Activated CD4-positive, alpha-beta T cell treated with anti-CD3 and anti-CD28 coated beads, Interleukin-2, Interleukin-4, amounts not matched to agents 100 ng/mL and 50 ng/mL, durations not matched to agents 16 hours and 8 hours (primary cell): ENCODE results near the gene MT1HL1.

Experiments
- DNase-seq: peaks from one replicate; pipeline ENCODE4 v3.0.0-alpha.2; 2020; ENCODE audit warnings: low spot score

MT1HL1 gene

GRCh38 chr1:237004116-237004515 is at the start of gene MT1HL1:
Gene MT1HL1 (minus strand): TSS chr1:237004441. CDS start chr1:237004372, 69 bp downstream.
- DNase-seq, result no peak

GRCh38 chr1:237050915-237051314 is 46.7 kb upstream of the MT1HL1 start:
- no peak for DNase-seq

GRCh38 chr1:237050185-237050584 is 45.9 kb upstream of the MT1HL1 start:
- DNase-seq, result no peak

- no peak for DNase-seq
Measured at GRCh38 chr1:237048803-237049202, 44.6 kb upstream of the MT1HL1 start.

- DNase-seq, result peak; percentile 6
Measured at GRCh38 chr1:237045278-237046016, 41.2 kb upstream of the MT1HL1 start.

- no peak for DNase-seq
Measured at GRCh38 chr1:237043846-237044636, 39.8 kb upstream of the MT1HL1 start.

GRCh38 chr1:237042892-237043576 is 38.8 kb upstream of the MT1HL1 start:
- DNase-seq, result no peak

- DNase-seq, result no peak
Measured at GRCh38 chr1:237042526-237042891, 38.3 kb upstream of the MT1HL1 start.

- peak; percentile 11 for DNase-seq
Measured at GRCh38 chr1:237041795-237042525, 37.7 kb upstream of the MT1HL1 start, which contains the start of gene RYR2. Gene RYR2 (plus strand): TSS chr1:237042184. CDS start chr1:237042522, 338 bp downstream.

GRCh38 chr1:237041461-237041794 is 37.2 kb upstream of the MT1HL1 start:
- DNase-seq, result no peak

GRCh38 chr1:237040823-237041222 is 36.6 kb upstream of the MT1HL1 start:
- DNase-seq, result no peak

GRCh38 chr1:237038211-237038610 is 34.0 kb upstream of the MT1HL1 start:
- no peak for DNase-seq

- no peak for DNase-seq
Measured at GRCh38 chr1:237035759-237036158, 31.5 kb upstream of the MT1HL1 start.

- DNase-seq, result no peak
Measured at GRCh38 chr1:237033804-237034203, 29.6 kb upstream of the MT1HL1 start.

GRCh38 chr1:237033061-237033460 is 28.8 kb upstream of the MT1HL1 start:
- no peak for DNase-seq

- no peak for DNase-seq
Measured at GRCh38 chr1:237032029-237032428, 27.8 kb upstream of the MT1HL1 start.

- no peak for DNase-seq
Measured at GRCh38 chr1:237031480-237031879, 27.2 kb upstream of the MT1HL1 start.

- DNase-seq, result no peak
Measured at GRCh38 chr1:237029850-237030535, 25.8 kb upstream of the MT1HL1 start.

- no peak for DNase-seq
Measured at GRCh38 chr1:237029240-237029639, 25.0 kb upstream of the MT1HL1 start.

GRCh38 chr1:237025358-237026074 is 21.3 kb upstream of the MT1HL1 start:
- DNase-seq, result no peak

- no peak for DNase-seq
Measured at GRCh38 chr1:237018896-237019295, 14.7 kb upstream of the MT1HL1 start.
